ENCODE data around the gene PIN4.
A peak's percentile ranks its signal among the peaks of the same experiment; 100 is the strongest.

The PIN4 gene

GRCh38 chrX:72181178-72182125 lies at the start of gene PIN4:
TSS of gene PIN4 (plus strand) at chrX:72181757. CDS start at chrX:72181786, 29 bp downstream.
- no peaks in the 10 kb centered on the region for H3K9me3 ChIP-seq (ENCODE audit: insufficient read depth, low read length)
- H4K20me1 ChIP-seq (ENCODE audit: insufficient read depth, low read length) = no peaks in the 10 kb centered on the region
- H3K27me3 ChIP-seq (ENCODE audit: low read depth, low read length) = no peaks in the 10 kb centered on the region
- H3K4me2 ChIP-seq (ENCODE audit: low read length) = peak within 1 kb of the TSS; percentile 91
- no peaks in the 10 kb centered on the region for H3K36me3 ChIP-seq (replicated peaks; ENCODE audit: low read depth, low read length)
- H3K9ac ChIP-seq (ENCODE audit: low read length) = peak within 1 kb of the TSS; percentile 94
- H3K4me3 ChIP-seq (ENCODE audit: low read length) = peak within 1 kb of the TSS; percentile 95
- H2AFZ ChIP-seq (ENCODE audit: low read depth, low read length) = peak within 1 kb of the TSS; percentile 96
- H3K79me2 ChIP-seq (ENCODE audit: low read length) = peaks cover 19% of the 10 kb centered on the region
- peak within 1 kb of the TSS; percentile 81 for H3K27ac ChIP-seq (ENCODE audit: low read length)
- TF ChIP-seq EZH2phosphoT487 (IDR thresholded peaks at IDR 0.05; ENCODE audit: low read depth) (no peak), CTCF (IDR thresholded peaks at IDR 0.05; ENCODE audit: low read depth, low read length) (no peak)
- H3K4me1 ChIP-seq (ENCODE audit: low read length) = peaks cover 14% of the 10 kb centered on the region

- Histone ChIP-seq H3K36me3 (replicated peaks; ENCODE audit: low read depth, low read length) (no peaks in the 10 kb centered on the region), H3K4me2 (ENCODE audit: low read length) (no peak overlapping the region), H3K4me1 (ENCODE audit: low read length) (no peaks in the 10 kb centered on the region), H3K27ac (ENCODE audit: low read length) (no peak overlapping the region), H3K4me3 (ENCODE audit: low read length) (no peak overlapping the region), H2AFZ (ENCODE audit: low read depth, low read length) (no peak overlapping the region), H3K9ac (ENCODE audit: low read length) (no peak overlapping the region), H3K9me3 (ENCODE audit: insufficient read depth, low read length) (no peaks in the 10 kb centered on the region), H3K27me3 (ENCODE audit: low read depth, low read length) (peaks cover 11% of the 10 kb centered on the region), H4K20me1 (ENCODE audit: insufficient read depth, low read length) (no peaks in the 10 kb centered on the region), H3K79me2 (ENCODE audit: low read length) (no peaks in the 10 kb centered on the region)
- TF ChIP-seq CTCF (IDR thresholded peaks at IDR 0.05; ENCODE audit: low read depth, low read length) (no peak), EZH2phosphoT487 (IDR thresholded peaks at IDR 0.05; ENCODE audit: low read depth) (no peak)
Measured at GRCh38 chrX:72132456-72132855, 49.1 kb upstream of the PIN4 start.

- no peak overlapping the region for H2AFZ ChIP-seq (ENCODE audit: low read depth, low read length)
- no peak overlapping the region for H3K4me2 ChIP-seq (ENCODE audit: low read length)
- H3K79me2 ChIP-seq (ENCODE audit: low read length) = no peaks in the 10 kb centered on the region
- no peaks in the 10 kb centered on the region for H3K36me3 ChIP-seq (replicated peaks; ENCODE audit: low read depth, low read length)
- H3K9ac ChIP-seq (ENCODE audit: low read length) = no peak overlapping the region
- no peaks in the 10 kb centered on the region for H3K9me3 ChIP-seq (ENCODE audit: insufficient read depth, low read length)
- no peak overlapping the region for H3K4me3 ChIP-seq (ENCODE audit: low read length)
- peaks cover 11% of the 10 kb centered on the region for H3K27me3 ChIP-seq (ENCODE audit: low read depth, low read length)
- H4K20me1 ChIP-seq (ENCODE audit: insufficient read depth, low read length) = no peaks in the 10 kb centered on the region
- no peaks in the 10 kb centered on the region for H3K4me1 ChIP-seq (ENCODE audit: low read length)
- no peak overlapping the region for H3K27ac ChIP-seq (ENCODE audit: low read length)
- no peak for TF ChIP-seq CTCF (IDR thresholded peaks at IDR 0.05; ENCODE audit: low read depth, low read length)
- TF ChIP-seq EZH2phosphoT487 (IDR thresholded peaks at IDR 0.05; ENCODE audit: low read depth) = no peak
Measured at GRCh38 chrX:72133851-72134546, 47.6 kb upstream of the PIN4 start.
